GM13977 (cell line): ENCODE measurements around the gene SLC6A2.

Experiments used
- DNase-seq: peaks from one replicate; pipeline ENCODE4 v3.0.0; 2012; ENCODE audit warnings: low spot score
- CTCF ChIP-seq: IDR thresholded peaks from 2 replicates; pipeline ENCODE4 v1.5.1; 2012; ENCODE audit warnings: mild to moderate bottlenecking, control low read depth; ENCODE audit not compliant: insufficient read depth; ENCODE audit errors: extremely low read depth, missing control alignments
- in situ Hi-C: fragments of 300-500 bp; cut with MboI; formaldehyde crosslinking; loops from one replicate; pipeline ENCODE4 v1.12.0; 2022; ENCODE audit warnings: low sequenced_read_pairs, low pct_unique_long_range_greater_than_20kb, mixed read lengths, inconsistent platforms; ENCODE audit not compliant: unreplicated experiment

Gene SLC6A2

GRCh38 chr16:55701442-55702319 lies 45.9 kb downstream of the SLC6A2 start:
- in situ Hi-C loops, result loop anchor here (10.0 kb wide), 1 partner anchor 237 kb away; no protein-coding TSS in a partner anchor
- peak; percentile 75 for TF ChIP-seq CTCF
- peak; percentile 50 for DNase-seq

DNA sequence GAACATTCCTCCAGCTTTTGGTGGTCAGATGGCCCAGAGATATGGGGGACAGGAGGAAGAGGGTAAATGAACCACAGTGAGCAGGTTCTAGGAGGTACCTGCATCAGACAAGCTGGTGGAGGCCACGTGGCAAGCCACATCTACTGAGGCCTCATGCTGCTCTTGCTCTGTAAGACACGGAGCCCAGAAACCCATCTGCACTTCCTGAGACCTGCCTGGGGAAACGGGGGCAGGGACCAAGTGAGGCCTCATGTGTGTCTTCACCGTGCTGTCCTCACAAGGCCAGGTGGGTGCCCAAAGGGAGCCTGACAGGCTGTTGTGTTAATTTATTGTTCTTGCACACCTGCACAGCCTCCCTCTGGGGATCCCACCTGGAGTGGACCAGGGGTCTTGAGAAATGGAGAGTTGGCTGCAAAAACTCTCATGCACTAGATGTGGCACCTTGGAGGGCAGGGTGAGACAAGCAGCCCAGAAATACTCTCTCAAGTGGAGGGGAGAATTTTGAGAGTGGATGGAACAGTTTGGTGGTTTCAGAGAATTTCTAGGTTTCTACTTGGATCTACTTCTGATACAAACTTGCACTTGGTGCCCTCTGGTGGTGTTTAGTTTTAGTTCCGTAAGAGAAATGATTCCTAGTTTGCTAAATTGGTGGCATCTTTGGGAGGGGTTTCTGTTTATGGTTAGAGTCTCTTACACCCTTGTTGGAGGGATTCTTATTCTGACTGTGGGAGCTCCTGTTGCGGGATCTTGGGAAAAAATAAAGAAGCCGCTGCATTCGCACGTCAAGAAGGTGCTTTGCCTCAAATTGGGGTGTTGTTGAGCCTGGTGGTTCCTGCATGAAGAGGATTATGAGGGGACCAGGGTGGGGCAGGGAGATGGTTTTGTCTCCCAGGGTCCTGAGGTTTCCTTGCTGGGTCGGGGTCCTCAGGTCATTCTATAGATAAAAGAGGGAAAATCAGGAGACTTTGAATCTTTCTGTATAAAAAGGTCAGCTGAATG lies 47.5 kb downstream of the SLC6A2 start:
- peak; percentile 18 for TF ChIP-seq CTCF
- in situ Hi-C loops, result loop anchor here (10.0 kb wide), 1 partner anchor 239 kb away; no protein-coding TSS in a partner anchor
- DNase-seq, result peak; percentile 47

DNA sequence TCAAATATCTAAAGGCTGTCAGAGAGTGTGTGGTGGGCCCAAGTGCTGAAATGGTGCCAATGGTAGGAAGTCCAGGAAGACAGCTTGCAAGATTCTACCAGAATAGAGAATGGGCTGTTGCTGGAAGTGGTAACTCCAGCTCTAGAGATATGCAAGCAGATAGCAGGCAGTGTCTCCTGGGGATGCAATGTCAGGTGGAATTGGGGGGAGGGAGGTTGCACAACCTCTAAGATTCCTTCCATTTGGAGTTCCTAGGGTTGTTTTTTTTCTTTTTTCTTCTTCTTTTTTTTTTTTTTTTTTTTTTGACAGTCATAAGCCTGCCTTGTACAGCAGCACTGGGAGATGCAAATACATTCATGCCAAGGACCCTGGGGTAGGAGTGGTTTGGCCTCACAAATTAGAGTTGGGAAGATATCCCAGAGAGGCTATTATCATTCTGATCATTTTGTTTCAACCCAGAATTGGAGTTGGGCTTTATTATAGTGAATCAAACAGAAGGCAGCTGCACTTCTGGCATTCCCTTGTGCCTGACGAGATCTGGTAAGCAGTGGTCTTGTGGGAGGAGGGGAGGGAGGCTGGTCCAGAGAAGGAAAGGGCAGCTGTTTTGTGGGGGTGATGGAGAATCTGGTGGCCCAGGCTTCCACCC lies 51.1 kb downstream of the SLC6A2 start:
- no peak for DNase-seq
- TF ChIP-seq CTCF, result no peak
- in situ Hi-C loops, result loop anchor here (10.0 kb wide), 1 partner anchor 242 kb away; no protein-coding TSS in a partner anchor

- no peak for TF ChIP-seq CTCF
- in situ Hi-C loops, result loop anchor here (5.0 to 10.0 kb wide), 2 partner anchors 132 to 245 kb away; no protein-coding TSS in a partner anchor
- no peak for DNase-seq
Measured at GRCh38 chr16:55709801-55710200, 54.0 kb downstream of the SLC6A2 start.

GRCh38 chr16:55710466-55710865 lies 54.7 kb downstream of the SLC6A2 start:
- DNase-seq, result no peak
- TF ChIP-seq CTCF, result no peak
- in situ Hi-C loops, result loop anchor here (5.0 kb wide), 1 partner anchor 132 kb away; no protein-coding TSS in a partner anchor
